IPS-15b (cell line): Measurements from ENCODE around the gene PRR30.
"Not testable (repeated sequence)": the region's sequence is repeated elsewhere in the genome, so short reads cannot be mapped to it uniquely, and the experiment has no call there.

Experiments
- H3K27me3 ChIP-seq: one replicate; pipeline ENCODE4 v1.6.1; 2013; ENCODE audit warnings: low read length; ENCODE audit not compliant: control insufficient read depth, insufficient read depth
- H3K36me3 ChIP-seq: one replicate; pipeline ENCODE4 v1.6.1; 2013; ENCODE audit warnings: low read length; ENCODE audit not compliant: control insufficient read depth, insufficient read depth
- H3K4me1 ChIP-seq: one replicate; pipeline ENCODE4 v1.6.1; 2013; ENCODE audit warnings: mild to moderate bottlenecking, low read length; ENCODE audit not compliant: control insufficient read depth, insufficient read depth
- H3K4me3 ChIP-seq: one replicate; pipeline ENCODE4 v1.5.1; 2013; ENCODE audit warnings: low read depth, low read length
- H3K9ac ChIP-seq: one replicate; pipeline ENCODE4 v1.6.1; 2013; ENCODE audit warnings: low read depth, mild to moderate bottlenecking, low read length
- H3K9me3 ChIP-seq: one replicate; pipeline ENCODE4 v1.6.1; 2013; ENCODE audit warnings: mild to moderate bottlenecking, low read length; ENCODE audit not compliant: control insufficient read depth, insufficient read depth

PRR30 gene

GRCh38 chr2:27139310-27139709 is at the start of gene PRR30:
Gene PRR30, minus strand, starts transcription at chr2:27139410. Its CDS starts 1,081 bp downstream, at chr2:27138329.
- H3K27me3 ChIP-seq = no peaks in the 10 kb centered on the region

DNA sequence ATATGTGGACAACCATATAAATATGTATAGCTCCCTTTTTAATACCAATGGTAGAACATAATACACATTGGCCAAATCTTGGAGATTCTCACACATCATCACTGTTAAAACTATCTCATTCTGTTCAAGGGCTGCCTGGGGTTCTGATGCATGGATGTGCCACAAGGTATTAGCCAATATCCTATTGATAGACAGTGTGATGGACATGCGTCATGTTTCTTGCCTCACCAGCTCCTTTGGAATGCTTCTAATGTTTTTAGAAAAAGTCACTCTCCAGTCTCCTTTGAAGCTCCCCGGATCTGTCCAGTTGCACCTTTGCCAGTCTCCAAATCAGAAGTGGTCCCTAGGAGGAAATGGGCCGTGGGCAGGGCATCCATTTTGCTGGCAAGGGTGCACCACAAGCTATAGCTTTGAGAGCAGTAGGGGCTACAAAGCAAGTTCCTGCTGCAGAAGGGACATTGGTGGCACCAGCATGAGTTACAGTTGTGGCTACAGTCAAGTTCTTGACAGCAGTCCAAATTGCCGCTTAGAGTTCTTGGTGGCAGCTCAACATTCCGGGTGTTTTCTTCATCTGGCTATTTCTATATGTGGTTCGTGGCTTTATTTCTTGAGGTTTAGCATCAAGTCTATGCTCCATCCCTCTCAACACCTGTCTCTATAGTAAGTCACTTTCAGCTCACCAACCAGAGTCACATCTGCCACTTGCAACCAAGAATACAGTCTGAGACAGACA is 47.6 kb upstream of the PRR30 start:
- Histone ChIP-seq H3K4me1 (no peaks in the 10 kb centered on the region), H3K36me3 (no peaks in the 10 kb centered on the region), H3K9ac (no peak overlapping the region)

More at GRCh38 chr2:27139310-27139709, at the start of gene PRR30:
- Histone ChIP-seq H3K9ac (no peak within 1 kb of the TSS), H3K36me3 (no peaks in the 10 kb centered on the region), H3K4me1 (no peaks in the 10 kb centered on the region), H3K9me3 (no peaks in the 10 kb centered on the region), H3K4me3 (no peak within 1 kb of the TSS)

DNA sequence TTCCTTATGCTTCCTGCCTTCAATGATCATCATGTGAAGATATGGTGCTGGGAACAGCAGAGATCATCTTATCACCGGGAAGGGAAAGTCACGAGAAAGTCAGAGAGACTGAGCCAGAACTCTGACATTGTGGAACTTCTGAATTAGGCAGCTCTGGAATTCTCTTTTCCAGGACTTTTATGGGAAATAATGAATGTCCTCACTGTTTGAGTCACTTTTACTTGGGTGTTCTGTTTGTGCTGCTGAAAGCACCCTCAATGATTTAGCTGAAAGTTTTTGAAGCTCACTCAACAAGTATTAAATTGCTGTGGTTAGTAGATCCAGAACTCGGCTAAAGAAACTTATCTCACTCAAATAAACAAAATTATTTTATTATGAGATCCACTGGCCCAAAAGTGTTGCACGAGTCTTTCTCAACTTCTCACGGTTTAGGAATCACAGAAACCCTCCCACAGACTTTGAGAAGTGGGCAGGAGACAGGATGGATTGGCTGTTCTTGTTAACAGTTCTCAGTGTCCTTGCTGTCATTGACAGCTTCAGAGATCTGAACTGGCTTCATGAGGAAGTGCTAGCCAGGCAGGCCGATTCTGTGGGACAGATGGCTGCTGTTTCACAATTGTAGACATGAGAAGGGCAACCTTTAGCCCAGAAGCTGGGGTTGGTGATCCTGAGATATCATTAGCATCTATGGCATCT is 46.3 kb upstream of the PRR30 start:
- H3K9ac ChIP-seq = no peak overlapping the region
- peaks cover 2% of the 10 kb centered on the region for H3K27me3 ChIP-seq
- H3K9me3 ChIP-seq = no peaks in the 10 kb centered on the region
- H3K4me3 ChIP-seq = no peak overlapping the region
- no peaks in the 10 kb centered on the region for H3K36me3 ChIP-seq
- no peaks in the 10 kb centered on the region for H3K4me1 ChIP-seq

More for the DNA sequence above, 47.6 kb upstream of the PRR30 start:
- Histone ChIP-seq H3K4me3 (no peak overlapping the region), H3K9me3 (no peaks in the 10 kb centered on the region), H3K27me3 (no peaks in the 10 kb centered on the region)

GRCh38 chr2:27184115-27184514 is 44.9 kb upstream of the PRR30 start:
- Histone ChIP-seq H3K36me3 (no peaks in the 10 kb centered on the region), H3K27me3 (peaks cover 2% of the 10 kb centered on the region), H3K4me3 (no peak overlapping the region), H3K9me3 (no peaks in the 10 kb centered on the region), H3K9ac (no peak overlapping the region), H3K4me1 (no peaks in the 10 kb centered on the region)

GRCh38 chr2:27182346-27182745 is 43.1 kb upstream of the PRR30 start:
- H3K4me1 ChIP-seq = no peaks in the 10 kb centered on the region

DNA sequence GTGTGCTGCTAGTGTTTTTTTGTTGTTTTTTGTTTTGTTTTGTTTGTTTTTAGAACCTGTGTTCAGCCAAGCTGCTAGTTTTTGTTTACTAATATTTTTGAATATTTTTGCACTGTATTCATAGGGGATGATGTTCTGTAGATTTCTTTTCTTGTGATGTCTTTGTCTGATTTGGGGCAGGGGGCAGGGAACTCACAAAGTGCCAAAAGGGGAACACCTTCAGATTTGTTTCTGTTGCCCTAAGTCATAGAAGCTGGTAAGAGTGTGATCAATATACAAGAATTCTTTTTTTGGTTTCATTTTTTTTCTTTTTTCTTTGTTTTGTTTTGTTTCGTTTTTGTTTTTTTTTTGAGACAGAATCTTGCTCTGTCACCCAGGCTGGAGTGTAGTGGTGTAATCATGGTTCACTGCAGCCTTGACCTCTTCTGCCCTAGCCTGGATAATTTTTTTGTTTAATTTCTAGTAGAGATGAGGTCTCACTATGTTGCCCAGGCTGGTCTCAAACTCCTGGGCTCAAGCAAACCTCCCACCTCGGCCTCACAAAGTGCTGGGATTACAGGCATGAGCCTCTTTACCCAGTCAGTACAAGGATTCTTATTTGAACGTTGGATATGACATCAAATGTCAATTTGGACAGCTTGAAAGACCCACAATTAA is 40.3 kb upstream of the PRR30 start:
- Histone ChIP-seq H3K9ac (no peak overlapping the region), H3K27me3 (peaks cover 2% of the 10 kb centered on the region), H3K36me3 (no peaks in the 10 kb centered on the region), H3K4me1 (no peaks in the 10 kb centered on the region), H3K9me3 (no peaks in the 10 kb centered on the region), H3K4me3 (no peak overlapping the region)

More at GRCh38 chr2:27182346-27182745, 43.1 kb upstream of the PRR30 start:
- H3K4me3 ChIP-seq = no peak overlapping the region
- no peaks in the 10 kb centered on the region for H3K36me3 ChIP-seq
- peaks cover 2% of the 10 kb centered on the region for H3K27me3 ChIP-seq
- H3K9ac ChIP-seq = no peak overlapping the region
- H3K9me3 ChIP-seq = no peaks in the 10 kb centered on the region

GRCh38 chr2:27178469-27178868 is 39.3 kb upstream of the PRR30 start:
- H3K9me3 ChIP-seq = no peaks in the 10 kb centered on the region
- peaks cover 2% of the 10 kb centered on the region for H3K27me3 ChIP-seq
- no peaks in the 10 kb centered on the region for H3K36me3 ChIP-seq
- no peak overlapping the region for H3K4me3 ChIP-seq
- no peak overlapping the region for H3K9ac ChIP-seq
- H3K4me1 ChIP-seq = no peaks in the 10 kb centered on the region

DNA sequence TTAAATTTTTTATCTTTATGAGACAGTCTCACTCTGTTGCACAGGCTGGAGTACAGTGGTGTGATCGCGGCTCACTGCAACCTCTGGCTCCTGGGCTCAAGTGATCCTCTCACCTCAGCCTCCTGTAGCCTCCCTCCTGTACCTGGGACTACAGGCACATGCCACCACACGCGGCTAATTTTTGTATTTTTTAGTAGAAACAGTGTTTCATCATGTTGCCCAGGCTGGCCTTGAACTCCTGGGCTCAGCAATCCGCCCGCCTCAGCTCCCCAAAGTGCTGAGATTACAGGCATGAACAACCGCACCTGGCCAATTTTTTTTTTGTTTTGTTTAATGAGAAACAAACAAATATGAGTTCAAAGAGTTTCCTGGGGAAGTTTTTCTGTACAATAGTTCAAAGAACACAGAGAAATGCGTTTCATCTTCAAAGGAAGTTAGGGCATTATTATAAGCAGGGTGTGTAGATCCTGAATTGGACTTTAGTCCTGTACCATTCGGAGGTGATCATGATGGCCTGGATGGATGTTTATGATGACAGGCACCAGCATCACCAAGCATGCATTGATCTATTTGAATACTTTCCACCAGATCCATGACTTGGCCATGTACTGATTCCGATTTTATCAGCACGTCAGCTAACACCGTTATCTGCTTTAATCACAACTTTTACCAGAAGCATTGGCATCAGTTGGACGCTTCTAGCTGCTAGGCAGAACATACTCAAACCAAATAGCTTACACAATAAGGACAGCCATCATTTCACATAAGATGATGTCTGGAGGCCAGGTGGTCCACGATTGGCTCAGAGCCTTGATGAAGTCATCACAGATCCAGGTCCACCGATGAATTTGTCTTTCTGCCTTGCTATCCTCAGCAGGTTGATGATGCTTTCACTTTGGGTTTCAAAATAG is 38.5 kb upstream of the PRR30 start:
- Histone ChIP-seq H3K36me3 (no peaks in the 10 kb centered on the region), H3K27me3 (peaks cover 5% of the 10 kb centered on the region), H3K4me1 (no peaks in the 10 kb centered on the region), H3K4me3 (no peak overlapping the region), H3K9me3 (no peaks in the 10 kb centered on the region), H3K9ac (no peak overlapping the region)

GRCh38 chr2:27175781-27176180 is 36.6 kb upstream of the PRR30 start:
- H3K36me3 ChIP-seq, H3K27me3 ChIP-seq, H3K4me1 ChIP-seq: not testable (repeated sequence)

GRCh38 chr2:27175330-27175729 is 36.1 kb upstream of the PRR30 start:
- Histone ChIP-seq H3K27me3 (peaks cover 6% of the 10 kb centered on the region), H3K9ac (no peak overlapping the region), H3K36me3 (no peaks in the 10 kb centered on the region), H3K9me3 (no peaks in the 10 kb centered on the region), H3K4me3 (no peak overlapping the region), H3K4me1 (no peaks in the 10 kb centered on the region)

More at GRCh38 chr2:27175781-27176180, 36.6 kb upstream of the PRR30 start:
- not testable (repeated sequence) for H3K9me3 ChIP-seq, H3K9ac ChIP-seq, H3K4me3 ChIP-seq

DNA sequence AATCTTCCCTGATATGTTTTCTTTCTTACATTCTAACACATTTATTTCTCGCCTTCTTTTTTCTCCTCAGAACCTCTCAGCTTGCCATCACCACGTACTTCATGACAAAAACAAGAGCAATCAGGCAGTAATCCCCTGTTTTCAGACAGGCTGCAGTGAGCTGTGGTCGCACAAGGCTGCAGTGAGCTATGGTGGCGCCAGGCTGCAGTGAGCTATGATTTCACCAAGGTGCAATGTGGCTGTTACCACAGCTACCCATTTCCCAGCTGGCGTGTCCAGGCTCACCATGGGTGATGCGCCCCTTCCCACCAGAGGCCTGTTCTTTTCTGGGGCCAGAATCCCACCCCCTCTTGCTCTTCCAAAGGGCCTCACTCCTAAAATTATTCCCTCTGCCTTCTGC is 35.4 kb upstream of the PRR30 start:
- Histone ChIP-seq H3K9ac (no peak overlapping the region), H3K9me3 (no peaks in the 10 kb centered on the region), H3K4me1 (no peaks in the 10 kb centered on the region), H3K4me3 (no peak overlapping the region), H3K36me3 (no peaks in the 10 kb centered on the region), H3K27me3 (peaks cover 7% of the 10 kb centered on the region)
